IPS DF 4.7 (cell line): ENCODE data around the gene PAK6.

Experiments
- DNase-seq: peaks from one replicate; pipeline ENCODE4 v3.0.0-alpha.2; 2013; ENCODE audit warnings: low spot score; ENCODE audit errors: extremely low read depth

PAK6 gene

DNA sequence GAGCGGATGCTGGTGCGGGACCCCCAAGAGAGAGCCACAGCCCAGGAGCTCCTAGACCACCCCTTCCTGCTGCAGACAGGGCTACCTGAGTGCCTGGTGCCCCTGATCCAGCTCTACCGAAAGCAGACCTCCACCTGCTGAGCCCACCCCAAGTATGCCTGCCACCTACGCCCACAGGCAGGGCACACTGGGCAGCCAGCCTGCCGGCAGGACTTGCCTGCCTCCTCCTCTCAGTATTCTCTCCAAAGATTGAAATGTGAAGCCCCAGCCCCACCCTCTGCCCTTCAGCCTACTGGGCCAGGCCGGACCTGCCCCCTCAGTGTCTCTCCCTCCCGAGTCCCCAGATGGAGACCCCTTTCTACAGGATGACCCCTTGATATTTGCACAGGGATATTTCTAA is 37.1 kb downstream of the PAK6 start:
- DNase-seq: no peak

DNA sequence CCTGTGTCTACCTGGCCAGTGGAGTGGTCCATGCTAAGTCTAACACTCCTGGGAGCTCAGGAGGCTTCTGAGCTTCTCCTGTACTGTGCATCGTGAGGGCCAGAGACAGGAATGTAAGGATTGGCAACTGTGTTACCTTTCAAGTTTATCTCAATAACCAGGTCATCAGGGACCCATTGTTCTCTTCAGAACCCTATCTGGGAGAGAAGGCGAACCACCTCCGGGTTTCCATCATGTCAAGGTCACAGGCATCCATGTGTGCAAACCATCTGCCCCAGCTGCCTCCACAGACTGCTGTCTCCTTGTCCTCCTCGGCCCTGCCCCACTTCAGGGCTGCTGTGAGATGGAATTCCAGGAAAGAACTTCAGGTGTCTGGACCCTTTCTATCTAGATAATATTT is 38.1 kb downstream of the PAK6 start:
- no peak for DNase-seq

DNA sequence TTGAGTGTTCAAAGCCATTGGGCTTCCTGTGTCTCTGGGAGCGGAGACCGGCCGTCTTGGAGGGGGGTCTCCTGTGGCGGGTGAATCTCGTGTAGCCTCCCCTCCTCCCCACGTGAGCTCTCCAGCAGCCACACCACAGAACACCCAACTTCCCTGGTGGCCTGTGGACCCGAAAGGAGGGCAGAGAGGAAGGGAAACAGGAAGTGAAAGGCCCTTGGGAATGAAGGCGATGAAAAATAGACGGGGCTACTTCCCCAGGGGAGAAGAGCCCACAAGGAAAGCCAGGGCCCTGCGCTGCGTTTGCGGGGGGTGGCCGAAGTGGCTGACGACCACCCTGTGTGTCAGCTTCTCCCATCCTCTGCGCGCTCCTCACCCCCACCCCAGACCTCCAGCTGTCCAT is 38.6 kb downstream of the PAK6 start:
- no peak for DNase-seq

DNA sequence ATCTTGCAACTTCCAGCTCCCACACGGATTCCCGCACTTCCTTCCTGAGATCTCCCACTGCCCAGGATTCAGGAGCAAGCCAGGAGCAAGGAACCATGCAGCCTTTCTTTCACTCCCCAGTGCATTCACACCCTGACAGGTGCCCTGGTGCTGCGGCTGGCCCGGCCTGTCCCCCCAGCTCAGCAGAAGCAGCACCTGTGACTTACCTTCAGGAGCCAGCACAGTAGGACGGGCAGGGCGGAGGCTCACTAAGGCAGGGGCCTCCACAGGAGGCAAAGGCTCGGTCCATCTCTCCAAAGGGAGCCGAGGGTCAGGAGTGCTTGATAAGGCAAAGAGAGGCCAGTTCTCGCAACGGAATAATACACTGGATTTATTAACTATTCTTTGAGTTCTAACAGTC is 39.2 kb downstream of the PAK6 start:
- DNase-seq: no peak

DNA sequence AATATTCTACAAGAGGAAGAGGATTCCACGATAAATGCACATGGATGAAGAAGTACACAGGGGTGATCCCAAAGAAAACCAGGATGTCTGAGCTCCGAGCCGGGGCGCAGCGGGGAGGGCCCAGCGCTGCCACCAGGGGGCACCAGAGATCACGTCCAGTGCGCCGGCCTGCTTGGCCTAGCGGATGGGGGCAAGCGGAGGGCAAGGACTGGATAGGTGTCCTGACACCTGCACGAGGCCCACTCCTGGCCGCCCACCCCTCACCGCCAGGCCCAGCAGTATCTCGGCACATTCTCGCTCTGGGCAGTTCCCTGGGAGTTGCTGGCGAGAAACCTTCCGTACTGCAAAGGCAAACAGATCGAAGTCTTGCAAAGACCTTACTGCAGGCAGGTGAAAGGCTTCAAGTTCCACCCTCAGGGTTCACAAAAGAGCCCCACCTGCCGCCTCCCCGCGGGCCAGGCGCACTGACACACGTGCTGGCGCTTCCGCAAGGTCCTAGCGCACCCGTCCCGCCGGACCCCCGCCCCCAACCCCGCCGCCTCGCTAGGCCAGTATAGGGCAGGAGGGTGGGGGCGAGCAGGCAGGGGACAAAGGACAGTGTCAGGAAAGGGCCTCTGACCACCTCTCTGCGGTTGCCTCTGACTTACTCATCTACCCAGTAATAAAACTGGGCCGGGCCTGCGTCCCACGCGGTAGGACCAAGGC is 40.7 kb downstream of the PAK6 start:
- no peak for DNase-seq

DNA sequence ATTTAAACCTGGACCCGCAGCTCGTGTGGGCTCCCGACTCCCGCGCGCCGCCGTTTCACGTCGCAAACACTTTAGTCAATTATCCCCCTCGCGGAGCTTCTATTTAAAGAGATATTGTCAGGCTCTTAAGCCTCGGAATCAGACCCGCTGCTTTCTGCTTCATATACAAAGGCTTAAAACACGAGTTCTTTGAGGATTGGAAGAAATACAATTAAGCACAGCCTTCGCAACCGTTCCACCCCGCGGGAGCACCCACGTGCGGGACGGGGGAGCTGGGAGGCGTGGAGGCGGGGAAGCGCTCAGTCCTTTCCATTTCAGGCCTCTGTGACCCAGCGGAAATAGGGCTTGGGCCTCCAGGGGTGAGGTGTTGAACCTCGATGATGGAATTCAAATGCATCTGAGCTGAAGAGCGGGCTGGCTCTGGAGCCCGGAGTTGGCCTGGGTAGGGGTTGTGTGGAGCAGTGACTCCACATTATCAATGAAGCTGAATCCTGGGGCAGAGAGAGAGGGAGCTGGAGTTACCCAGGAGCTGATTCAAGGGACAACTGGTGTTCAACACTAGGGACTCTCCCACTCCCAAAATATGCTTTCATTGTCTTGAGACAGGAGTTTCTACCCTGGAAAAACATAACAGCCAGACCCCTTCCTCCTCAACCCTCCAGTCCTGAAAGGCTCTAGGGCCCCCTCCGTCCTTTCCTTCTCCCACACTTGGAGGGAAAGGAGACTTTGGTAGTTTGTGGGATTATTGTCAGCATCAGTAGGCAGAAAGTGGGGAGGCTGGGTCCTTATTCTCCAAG is 41.6 kb downstream of the PAK6 start:
- no peak for DNase-seq

DNA sequence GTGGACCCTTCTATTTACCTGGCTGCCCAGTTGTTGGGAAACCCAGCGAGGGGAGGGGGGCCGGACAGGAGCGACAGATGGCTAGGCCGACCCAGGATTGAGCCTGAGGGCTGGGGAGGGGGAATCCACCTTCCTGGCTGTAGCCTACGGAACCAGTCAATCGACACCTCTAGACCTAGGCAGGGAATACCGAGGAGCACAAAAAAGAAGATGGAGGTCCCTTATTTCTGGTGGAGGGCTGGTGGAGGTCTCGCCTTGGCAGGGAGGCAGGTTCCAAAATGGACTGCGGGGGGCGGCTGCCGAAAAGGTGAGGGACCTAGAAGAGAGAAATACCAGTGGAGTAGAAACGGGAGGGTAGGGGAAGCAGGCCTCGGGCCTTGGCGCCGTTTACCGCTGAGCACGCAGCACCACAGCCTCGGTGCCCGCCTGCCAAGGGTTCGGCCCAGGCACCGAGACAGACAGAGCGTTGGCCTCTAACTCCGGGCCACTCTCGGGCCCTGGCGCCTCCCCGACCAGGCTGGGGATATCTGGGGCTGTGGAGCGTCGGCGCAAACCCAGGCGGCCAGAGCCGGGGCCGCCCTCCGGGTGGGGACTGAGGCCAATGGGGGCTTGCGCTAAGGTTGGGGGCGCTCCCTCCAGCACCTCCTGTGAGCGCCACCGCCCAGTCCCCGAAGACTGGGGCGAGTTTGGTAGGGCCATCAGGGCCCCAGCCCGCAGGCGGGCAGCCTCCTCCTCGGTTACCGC is 42.4 kb downstream of the PAK6 start:
- DNase-seq: no peak

DNA sequence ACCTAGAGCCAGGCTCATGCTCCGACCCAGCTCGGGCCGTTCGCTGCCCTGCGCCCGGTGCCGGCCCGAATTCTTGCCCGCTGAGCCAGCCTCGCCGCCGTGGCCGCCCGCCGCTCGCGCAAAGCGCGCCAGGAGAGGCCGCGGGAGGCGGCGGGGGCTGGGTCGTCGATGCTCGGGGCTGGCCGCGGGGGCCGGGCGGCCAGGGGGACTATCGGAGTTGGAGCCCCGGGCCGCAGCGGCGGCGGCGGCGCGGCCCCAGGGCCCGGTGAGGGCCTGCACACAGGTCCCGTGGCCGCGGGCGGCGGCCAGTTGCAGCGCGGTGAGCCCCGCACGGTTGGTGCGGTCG is 42.9 kb downstream of the PAK6 start:
- no peak for DNase-seq

DNA sequence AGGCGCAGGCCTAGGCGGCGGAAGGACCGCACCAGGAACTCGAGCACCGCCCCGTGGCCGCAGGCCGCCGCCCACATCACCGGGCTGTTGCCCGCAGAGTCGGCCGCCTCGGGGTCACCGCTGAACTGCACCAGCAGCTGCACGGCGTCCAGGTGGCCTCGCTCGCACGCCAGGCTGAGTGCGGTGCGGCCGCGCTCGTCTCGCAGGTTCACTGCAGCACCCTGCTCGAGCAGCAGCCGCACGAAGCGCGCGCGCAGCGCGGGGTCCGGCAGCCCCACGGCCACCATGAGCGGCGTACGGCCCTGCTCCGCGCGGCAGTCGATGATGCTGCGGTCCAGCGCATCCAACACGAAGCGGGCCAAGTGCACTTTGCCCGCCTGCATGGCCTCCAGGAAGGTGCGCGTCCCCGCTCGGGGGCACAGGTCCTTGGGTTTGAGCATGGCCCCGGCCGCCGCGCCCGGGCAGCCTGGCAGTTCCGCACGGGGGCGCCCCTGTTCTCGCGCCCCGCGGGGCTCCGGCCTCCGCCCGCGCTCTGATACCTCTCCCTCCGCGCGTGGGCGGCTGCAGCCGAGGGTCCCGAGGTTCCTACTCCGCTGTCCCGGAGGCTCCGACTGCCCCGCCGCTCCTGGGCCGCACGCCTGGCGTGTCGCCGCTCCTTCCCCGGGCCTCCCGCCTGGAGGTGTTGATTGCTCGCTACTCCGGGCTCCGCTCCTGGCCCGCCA is 43.4 kb downstream of the PAK6 start:
- DNase-seq: no peak

DNA sequence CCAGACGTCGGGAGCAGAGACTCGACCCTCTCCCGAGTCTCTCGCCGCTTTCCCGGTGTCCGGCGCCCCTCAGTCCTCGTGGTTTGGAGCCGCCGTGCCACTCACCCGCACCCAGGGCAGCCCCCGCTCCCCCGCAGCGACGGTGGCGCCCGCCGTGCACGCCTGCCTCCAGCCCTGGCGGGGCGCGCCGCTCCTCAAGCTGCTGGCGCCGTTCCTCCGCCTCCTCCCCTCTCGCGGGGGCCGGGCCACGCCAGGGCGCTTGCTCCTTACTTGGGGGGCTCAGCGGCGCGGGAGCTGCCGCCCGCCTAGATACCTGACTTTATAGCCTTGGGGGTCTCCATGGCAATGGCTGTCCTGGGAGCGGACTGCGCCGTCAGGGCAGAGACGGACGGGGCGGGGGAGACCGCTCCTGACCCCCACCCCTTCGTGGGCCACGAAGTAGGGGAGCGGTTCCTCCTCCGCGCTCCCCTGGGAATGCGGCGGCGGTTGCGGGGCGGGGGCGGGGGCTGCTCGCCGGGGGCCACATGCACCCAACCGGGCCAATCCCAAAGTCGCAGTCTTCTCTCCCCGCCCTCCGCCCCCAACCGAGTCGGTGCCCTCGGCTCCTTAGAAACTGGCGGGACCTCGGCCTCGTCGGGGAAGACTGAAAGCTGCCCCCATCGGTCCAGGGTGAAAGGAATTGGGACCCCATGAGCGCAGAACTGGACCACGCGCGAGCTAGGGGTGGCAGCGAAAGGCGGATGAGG is 44.2 kb downstream of the PAK6 start, which contains the start of gene ANKRD63:
TSS of gene ANKRD63 (minus strand) at position 196 of the 746 bp plus-strand sequence. CDS start 478 bp downstream, outside the sequence.
- DNase-seq: no peak

DNA sequence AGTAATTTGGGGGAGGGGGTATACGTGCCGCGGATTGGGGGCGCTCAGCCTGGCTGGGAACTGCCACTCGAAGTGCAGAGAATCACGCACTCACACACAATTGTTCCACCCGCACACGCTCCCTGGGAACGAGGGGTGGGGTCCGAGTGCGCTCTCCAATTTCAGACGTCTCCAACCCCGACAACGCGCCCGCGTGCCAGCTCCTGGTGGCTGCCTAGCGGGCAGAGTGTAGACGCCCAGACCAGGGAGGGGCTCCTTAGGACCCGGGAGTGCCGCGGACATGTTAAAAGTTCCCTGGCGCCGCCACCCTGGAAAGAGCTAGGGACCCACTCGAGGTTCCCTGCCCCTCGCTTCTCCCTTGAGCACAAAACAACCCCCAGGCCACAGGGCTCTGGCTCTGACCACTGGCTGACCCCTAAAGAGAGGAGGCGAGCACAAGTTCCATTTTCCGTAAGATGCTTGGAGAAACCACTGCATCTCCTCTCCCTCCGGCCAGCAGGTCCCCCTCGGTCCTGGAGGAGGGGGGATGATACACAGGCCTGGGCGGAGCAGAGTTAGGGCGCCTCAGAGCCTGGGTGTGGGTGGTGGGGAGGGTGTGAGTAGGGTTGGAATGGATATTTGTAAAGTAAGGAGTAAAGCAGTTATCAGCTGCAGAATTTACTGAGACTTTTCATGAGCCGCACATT is 44.9 kb downstream of the PAK6 start:
- no peak for DNase-seq

DNA sequence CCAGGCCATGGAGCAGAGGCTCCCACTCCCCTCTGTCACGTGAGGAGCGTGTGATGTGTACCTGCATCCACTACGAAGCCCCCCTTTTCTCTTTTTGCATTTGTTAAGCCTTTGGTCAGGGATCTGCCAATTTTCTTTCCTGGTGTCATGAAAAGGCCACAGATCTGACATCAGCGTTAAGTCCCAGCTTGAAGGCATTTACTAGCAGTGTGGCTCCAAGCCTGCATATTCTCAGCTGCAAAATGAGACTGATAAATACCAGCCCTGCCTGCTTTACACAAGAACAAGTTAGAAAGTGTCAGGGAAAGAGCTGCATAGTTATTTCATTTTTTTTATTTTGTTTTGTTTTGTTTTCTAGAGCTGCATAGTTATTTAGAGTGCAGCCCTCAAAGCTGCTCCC is 46.3 kb downstream of the PAK6 start:
- DNase-seq: no peak

DNA sequence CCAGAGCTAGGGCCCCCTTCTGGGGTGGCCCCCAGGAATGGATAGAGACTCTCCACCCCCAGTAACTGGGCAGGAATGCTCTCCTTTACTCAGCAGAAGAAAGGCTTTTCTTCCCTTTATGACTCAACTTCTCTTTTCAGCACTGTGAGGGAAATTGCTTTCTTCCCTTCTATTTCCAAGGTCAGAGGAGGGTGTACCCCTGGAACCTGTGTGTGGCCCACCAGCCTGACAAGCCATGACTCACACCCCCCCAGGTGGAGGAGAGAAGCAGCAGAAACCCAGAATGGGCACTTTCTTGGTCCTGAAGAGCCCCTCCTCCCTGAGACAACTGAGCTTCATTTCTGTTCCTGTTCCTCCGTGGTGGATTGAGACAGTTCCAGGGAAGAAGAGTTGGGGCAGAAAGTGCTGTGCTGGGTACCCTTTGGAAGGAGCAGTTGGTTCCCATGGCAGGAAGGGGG is 46.7 kb downstream of the PAK6 start:
- no peak for DNase-seq

DNA sequence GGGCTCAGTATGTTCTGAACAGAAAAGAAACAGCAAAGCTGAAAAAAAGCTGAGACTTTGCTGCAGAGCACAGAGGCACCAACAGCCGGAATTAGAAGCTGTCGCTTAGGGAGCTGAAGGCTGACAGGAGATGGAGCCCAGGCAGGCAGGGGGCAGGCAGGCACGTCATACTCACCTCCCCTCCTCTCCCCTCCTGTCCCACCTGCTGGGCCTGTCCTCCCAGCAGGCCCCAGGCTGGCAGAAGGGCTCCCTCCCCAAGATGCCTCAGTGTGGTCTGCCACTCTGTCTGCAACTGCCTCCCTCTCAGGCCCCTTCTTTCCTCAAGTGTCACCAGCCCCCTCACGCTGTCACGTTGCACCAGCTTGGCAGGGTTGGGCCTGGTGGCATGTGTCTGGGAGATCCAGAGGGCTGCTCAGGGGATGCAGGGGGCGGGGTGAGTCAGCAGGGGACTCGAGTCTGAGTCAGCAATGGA is 47.2 kb downstream of the PAK6 start:
- no peak for DNase-seq

DNA sequence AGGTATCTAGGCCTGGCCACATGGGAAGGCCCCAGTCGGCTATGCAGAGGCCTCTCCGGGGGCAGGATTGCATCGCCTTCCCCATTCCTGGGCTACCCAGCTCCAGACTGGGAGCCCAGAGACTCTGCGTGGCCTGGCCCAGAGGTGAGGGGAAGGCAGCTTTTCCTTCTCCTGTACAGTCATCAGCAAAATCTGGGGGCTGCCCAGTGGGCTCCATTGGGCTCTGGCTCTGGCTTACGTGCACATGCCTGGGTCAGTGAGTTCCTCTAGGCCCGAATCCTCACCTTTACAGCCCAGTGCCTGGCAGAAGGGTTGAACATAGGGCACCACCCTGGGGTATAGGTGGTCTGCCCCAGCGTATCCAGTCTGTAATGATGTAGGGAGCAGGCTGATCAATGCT is 47.9 kb downstream of the PAK6 start:
- DNase-seq: no peak

DNA sequence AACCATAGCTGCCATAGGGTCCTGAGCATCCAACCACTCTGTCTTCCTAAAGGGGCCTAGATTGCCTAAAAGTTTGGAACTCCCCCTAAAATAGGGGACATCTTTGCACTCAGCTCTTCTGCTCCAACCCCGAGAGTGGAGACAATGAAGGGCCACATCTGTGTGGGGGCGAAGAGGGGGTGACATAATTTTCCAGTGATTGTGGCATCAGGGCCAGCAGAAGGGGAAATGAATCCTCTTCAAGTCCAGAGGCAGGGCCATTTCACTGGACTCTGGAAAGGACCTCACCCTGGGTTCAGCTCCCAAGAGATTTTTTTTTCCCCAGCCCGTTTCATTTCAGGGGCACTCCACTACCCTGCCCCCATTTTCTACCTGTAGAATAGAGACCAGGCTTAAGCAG is 48.6 kb downstream of the PAK6 start:
- no peak for DNase-seq

DNA sequence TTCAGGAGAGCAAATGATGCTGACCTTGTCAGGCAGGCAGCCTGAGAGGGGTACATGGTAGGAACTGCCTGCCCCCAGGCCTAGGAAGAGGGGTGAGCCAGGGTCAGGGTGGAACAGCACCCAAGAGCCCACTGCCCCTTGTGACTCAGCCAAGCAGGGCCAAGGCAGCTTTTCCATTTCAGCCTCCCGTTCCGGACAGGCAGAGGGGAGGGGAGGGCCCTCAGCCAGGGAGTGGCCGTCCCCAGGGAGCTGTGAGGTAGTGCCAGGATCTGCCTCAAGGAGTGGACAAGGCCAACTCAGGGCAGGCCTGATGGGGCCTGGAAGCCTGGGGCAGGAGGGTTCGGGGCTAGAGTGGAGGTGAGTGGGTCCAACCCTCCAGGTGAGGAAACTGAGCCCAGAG is 49.1 kb downstream of the PAK6 start:
- DNase-seq: no peak

DNA sequence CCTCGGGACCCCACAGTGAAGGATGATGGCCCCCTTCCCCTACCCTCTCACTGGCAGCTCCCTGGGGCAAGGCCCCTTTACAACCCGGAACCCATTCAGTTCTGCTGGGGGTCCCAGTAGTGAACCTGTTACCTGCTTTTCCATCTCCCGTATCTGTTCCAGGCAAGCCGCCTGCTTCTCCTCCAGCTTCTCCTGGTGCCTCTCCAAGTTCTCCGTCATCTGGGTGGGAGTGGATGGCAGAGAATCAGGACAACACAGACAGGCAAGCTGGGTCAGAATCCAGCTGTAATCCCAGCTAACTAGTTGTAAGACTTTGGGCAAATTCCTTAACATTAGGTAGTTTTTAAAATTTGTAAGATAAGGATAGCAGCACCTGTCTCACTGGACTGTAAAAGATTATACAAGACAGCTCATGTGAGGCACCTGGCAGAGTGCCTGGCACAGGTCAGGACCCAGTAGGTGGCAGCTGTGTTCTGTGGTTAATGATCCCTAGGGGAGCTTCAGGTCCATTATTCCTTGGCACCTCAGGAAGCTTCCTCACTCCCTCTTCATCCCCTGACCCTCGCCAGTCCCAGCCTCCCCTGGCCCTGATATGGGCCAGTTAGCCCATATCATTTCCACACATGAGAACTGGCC is 50.4 kb downstream of the PAK6 start:
- no peak for DNase-seq

DNA sequence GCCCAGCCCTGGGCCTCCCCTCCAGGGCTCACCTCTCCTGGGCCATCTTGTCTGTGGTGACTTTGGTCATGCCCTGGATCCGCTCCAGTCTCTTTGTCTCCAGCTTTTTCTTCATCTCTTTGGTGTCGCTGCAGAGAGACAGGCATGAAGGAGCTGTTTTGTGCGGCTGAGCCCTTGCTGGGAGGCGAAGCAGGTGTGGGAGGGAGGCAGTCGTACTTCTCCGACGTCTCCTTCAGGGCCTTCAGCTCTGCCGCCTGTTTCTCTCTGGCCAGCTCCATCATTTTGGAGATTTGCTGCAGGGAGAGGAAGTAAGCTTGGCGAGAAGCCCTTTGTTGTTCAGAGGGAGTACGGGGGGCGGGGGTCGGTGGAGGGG is 51.7 kb downstream of the PAK6 start:
- DNase-seq: no peak
